GM12801 (cell line): ENCODE data around the gene BUD23.

Experiments
- CTCF ChIP-seq: IDR thresholded peaks from one replicate; pipeline ENCODE4 v1.5.1; 2011; ENCODE audit warnings: control low read depth; ENCODE audit not compliant: insufficient read length; ENCODE audit errors: extremely low read depth

BUD23 gene

GRCh38 chr7:73698410-73698809 lies 15.0 kb downstream of the BUD23 start:
- TF ChIP-seq CTCF: no peak

- no peak for TF ChIP-seq CTCF
These were observed 16.1 kb downstream of the BUD23 start for GRCh38 chr7:73699370-73700068.

GRCh38 chr7:73700069-73700423 lies 16.6 kb downstream of the BUD23 start:
- no peak for TF ChIP-seq CTCF

- no peak for TF ChIP-seq CTCF
These were observed 17.3 kb downstream of the BUD23 start for GRCh38 chr7:73700581-73701134.

GRCh38 chr7:73701357-73701995 lies 18.1 kb downstream of the BUD23 start:
- TF ChIP-seq CTCF: no peak

GRCh38 chr7:73702226-73702625 lies 18.8 kb downstream of the BUD23 start:
- TF ChIP-seq CTCF: no peak

GRCh38 chr7:73702665-73703064 lies 19.3 kb downstream of the BUD23 start:
- TF ChIP-seq CTCF: no peak
